ENCODE results near the gene CBX7.

DNA sequence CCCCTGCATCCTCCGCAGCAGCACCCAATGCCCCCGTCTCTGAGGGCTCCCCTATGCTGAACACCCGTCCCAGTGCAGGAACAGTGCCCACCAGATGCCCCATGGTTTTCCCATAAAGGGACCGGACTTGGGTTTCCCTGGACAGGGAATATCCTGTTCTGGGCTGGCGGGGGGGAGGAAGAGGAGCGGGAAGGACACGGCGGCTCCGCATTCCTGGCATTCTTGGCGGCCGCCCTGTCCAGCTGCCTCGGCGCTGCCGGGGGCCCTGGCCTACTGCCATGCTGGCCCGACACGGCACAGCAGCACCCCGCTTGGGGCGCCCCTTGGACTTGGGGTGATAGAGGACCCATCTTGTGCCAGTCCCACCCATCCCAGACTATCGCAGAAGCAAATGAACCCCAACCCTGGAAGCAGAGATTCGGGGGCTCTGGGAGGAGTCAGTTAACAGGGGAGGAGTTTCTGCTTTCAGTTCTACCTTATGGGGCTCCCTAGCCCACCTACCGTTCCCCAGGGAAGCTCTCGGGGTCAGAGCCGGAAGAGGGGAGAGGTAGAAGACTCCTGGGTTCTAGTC is 23.7 kb upstream of the CBX7 start:
- TF ChIP-seq, protein P1, sequence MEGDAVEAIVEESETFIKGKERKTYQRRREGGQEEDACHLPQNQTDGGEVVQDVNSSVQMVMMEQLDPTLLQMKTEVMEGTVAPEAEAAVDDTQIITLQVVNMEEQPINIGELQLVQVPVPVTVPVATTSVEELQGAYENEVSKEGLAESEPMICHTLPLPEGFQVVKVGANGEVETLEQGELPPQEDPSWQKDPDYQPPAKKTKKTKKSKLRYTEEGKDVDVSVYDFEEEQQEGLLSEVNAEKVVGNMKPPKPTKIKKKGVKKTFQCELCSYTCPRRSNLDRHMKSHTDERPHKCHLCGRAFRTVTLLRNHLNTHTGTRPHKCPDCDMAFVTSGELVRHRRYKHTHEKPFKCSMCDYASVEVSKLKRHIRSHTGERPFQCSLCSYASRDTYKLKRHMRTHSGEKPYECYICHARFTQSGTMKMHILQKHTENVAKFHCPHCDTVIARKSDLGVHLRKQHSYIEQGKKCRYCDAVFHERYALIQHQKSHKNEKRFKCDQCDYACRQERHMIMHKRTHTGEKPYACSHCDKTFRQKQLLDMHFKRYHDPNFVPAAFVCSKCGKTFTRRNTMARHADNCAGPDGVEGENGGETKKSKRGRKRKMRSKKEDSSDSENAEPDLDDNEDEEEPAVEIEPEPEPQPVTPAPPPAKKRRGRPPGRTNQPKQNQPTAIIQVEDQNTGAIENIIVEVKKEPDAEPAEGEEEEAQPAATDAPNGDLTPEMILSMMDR (IDR thresholded peaks at IDR 0.05; ENCODE audit: low read depth, low read length, missing input control): no peak
- no peak for TF ChIP-seq GABPA (IDR thresholded peaks at IDR 0.05 in 1 of 2, conservative IDR thresholded peaks at IDR 0.05 in 1 of 2)
- no peak for TF ChIP-seq EGR1 (IDR thresholded peaks at IDR 0.05; ENCODE audit: low read depth in 2 of 2)
- TF ChIP-seq, protein P2, sequence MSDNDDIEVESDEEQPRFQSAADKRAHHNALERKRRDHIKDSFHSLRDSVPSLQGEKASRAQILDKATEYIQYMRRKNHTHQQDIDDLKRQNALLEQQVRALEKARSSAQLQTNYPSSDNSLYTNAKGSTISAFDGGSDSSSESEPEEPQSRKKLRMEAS (IDR thresholded peaks at IDR 0.05): peak; percentile 26
- no peak for TF ChIP-seq YY1 (IDR thresholded peaks at IDR 0.05)
- peak; percentile 56 for TF ChIP-seq SP1 (IDR thresholded peaks at IDR 0.05)
- no peak for TF ChIP-seq JUND (IDR thresholded peaks at IDR 0.05)
- TF ChIP-seq TAF1 (conservative IDR thresholded peaks at IDR 0.05): no peak
- TF ChIP-seq, protein P3, sequence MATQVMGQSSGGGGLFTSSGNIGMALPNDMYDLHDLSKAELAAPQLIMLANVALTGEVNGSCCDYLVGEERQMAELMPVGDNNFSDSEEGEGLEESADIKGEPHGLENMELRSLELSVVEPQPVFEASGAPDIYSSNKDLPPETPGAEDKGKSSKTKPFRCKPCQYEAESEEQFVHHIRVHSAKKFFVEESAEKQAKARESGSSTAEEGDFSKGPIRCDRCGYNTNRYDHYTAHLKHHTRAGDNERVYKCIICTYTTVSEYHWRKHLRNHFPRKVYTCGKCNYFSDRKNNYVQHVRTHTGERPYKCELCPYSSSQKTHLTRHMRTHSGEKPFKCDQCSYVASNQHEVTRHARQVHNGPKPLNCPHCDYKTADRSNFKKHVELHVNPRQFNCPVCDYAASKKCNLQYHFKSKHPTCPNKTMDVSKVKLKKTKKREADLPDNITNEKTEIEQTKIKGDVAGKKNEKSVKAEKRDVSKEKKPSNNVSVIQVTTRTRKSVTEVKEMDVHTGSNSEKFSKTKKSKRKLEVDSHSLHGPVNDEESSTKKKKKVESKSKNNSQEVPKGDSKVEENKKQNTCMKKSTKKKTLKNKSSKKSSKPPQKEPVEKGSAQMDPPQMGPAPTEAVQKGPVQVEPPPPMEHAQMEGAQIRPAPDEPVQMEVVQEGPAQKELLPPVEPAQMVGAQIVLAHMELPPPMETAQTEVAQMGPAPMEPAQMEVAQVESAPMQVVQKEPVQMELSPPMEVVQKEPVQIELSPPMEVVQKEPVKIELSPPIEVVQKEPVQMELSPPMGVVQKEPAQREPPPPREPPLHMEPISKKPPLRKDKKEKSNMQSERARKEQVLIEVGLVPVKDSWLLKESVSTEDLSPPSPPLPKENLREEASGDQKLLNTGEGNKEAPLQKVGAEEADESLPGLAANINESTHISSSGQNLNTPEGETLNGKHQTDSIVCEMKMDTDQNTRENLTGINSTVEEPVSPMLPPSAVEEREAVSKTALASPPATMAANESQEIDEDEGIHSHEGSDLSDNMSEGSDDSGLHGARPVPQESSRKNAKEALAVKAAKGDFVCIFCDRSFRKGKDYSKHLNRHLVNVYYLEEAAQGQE (IDR thresholded peaks at IDR 0.05): peak; percentile 74
- TF ChIP-seq, protein P4, sequence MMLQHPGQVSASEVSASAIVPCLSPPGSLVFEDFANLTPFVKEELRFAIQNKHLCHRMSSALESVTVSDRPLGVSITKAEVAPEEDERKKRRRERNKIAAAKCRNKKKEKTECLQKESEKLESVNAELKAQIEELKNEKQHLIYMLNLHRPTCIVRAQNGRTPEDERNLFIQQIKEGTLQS (IDR thresholded peaks at IDR 0.05): no peak
- no peak for TF ChIP-seq HNF4A (conservative IDR thresholded peaks at IDR 0.05)
- TF ChIP-seq, protein P5, sequence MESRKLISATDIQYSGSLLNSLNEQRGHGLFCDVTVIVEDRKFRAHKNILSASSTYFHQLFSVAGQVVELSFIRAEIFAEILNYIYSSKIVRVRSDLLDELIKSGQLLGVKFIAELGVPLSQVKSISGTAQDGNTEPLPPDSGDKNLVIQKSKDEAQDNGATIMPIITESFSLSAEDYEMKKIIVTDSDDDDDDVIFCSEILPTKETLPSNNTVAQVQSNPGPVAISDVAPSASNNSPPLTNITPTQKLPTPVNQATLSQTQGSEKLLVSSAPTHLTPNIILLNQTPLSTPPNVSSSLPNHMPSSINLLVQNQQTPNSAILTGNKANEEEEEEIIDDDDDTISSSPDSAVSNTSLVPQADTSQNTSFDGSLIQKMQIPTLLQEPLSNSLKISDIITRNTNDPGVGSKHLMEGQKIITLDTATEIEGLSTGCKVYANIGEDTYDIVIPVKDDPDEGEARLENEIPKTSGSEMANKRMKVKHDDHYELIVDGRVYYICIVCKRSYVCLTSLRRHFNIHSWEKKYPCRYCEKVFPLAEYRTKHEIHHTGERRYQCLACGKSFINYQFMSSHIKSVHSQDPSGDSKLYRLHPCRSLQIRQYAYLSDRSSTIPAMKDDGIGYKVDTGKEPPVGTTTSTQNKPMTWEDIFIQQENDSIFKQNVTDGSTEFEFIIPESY (IDR thresholded peaks at IDR 0.05): no peak
